Stimulated activated CD4-positive, alpha-beta T cell treated with anti-CD3 and anti-CD28 coated beads, Interleukin-2, amount 100 ng/mL, for 48 hours (primary cell): ENCODE data around the gene EFHC1.

ENCODE experiments used
- DNase-seq, 2 donors: peaks; one replicate each; pipeline ENCODE4 v3.0.0-alpha.2; 2020

EFHC1 gene

DNA sequence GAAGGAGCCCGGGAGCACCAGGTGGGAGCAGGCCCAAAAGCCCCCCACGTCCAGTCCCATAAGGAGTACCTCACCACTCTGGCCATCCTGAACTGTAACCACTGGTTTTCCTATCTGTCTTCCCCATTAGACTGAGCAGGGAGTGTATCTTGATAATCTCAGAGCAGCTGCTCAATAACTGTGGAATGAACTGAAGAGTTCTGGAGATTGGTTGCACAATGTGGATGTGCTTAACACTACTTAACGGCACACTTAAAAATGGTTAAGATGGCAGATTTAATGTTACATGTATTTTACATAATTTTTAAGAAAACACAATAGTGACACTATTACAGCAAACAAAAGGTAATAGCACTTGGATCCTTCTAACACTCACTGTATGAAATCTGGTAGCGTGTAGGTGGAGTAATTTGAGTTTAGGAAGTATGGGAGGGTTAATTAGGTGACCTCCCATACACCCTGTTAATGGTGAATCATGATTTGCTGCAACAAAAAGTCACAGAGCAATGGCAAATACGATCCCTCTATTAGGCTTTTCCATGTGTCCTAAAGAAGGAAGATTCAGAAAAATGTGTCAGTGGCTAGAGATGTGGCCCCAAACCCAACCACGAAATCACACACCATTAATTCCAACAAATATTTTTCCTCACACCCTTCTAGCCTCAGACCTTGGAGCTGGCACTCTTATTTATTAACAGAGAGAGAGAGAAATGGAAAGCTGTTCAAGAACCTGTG lies 138.3 kb downstream of the EFHC1 start:
- DNase-seq: no peak

GRCh38 chr6:52560462-52560861 lies 140.3 kb downstream of the EFHC1 start:
- no peak for DNase-seq

GRCh38 chr6:52562911-52563310 lies 142.8 kb downstream of the EFHC1 start:
- DNase-seq: no peak

DNA sequence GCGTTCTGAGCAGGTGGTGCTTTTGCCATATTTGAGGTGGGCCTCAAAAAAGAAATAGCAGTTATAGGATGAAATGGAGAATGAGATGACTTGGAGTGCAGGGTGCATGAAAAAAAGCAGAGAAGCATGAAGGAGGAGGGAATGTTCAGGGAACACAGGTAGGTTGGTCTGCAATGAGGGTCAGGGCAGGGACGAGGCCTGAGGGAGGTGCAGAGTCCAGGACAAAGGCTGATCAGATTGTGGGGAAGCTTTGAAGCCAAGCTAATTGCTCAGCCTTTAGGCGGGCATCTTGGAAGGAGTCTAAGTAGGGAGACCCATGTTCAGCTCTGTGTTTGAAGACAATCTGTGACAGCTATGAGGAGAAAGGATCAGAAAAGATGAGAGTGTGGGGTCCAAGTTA lies 144.7 kb downstream of the EFHC1 start:
- DNase-seq: no peak

DNA sequence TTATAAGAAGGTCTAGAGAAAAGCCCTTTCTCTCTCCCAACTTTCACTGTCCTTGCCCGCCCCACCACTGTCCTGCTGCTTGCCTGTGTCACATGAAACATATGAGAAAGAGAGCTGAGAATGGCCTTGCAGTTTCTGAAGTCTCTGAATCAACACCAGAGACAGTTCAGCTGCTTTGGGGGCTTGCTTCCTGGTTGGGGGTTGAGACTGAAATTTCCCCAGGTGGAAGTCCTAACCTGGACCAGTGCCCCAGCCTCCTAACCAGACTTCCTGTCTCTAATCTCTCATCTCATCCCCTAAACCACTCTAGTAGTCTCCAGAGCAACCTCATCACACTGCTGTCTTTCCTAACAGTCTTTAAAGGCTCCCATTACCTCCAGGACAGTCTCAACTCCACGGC lies 146.1 kb downstream of the EFHC1 start:
- no peak for DNase-seq

DNA sequence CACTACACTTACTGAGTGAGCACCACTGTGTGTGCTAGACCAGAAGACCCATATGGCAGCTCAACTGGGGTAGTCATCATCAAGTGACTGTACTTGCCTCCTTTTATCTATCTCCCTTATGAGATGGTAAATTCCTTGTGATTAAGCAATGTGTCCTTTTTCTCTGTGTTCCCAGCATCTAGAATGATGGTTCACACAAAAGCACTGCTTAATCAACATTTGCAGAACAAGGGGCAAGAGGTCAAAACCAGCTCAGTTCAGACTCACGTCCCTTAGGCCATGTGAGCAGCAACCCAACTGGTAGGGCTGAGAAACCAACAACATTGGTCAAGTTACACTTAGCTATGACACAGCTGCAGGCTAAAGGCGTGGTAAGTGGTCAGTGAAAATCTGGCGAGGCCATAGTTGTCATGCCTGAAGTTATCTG lies 146.7 kb downstream of the EFHC1 start:
- DNase-seq: no peak

DNA sequence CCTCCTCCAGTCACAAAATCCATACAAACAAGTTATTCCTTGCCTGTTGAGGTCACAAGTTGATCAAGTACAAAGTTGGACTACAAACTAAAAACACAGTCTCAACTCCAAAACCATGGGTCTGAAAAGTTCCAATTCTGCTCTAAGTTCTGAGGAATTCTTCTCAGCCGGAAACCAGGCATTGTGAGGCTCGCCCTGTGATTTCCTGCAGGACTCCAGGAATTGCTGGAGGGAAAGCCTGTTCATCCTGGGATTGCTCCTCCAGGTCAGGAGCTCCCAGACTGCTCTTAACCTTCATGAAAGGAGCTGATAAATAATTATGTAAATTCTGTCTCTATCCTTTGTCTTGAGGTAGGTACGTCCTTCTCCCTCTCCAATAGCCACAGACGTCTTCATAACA lies 148.2 kb downstream of the EFHC1 start:
- DNase-seq: no peak

- DNase-seq: no peak
These were observed 150.2 kb downstream of the EFHC1 start for GRCh38 chr6:52570291-52570700.

- DNase-seq: no peak
These were observed 151.1 kb downstream of the EFHC1 start for GRCh38 chr6:52571099-52571755.

- DNase-seq: no peak
These were observed 152.4 kb downstream of the EFHC1 start for GRCh38 chr6:52572536-52572935.

DNA sequence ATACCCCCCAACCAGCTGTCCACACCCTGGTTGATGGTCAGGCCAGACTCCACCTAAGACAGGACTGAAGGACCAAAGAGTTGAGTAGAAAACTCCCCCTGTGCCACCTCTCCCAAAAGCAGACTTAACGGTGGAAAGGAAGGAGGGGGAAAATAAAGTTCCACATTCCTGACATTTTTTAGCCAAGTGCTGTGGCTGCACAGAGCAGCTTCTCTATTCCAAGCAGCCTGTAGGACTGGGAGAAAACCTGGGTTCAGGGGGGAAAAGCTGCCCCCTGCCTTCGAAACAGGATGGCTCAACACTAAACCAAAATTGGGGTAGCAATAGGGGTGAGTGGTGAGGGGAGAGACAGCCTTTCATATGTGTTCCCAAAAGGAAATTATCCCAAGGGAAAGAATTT lies 153.2 kb downstream of the EFHC1 start:
- no peak for DNase-seq
